ENCODE data around the gene GNS. TPM values are rescaled to one million over a fixed set of nuclear protein-coding genes. Genes with fewer than 3 reads are reported as not detected.

The GNS gene
- total RNA-seq, 2 experiments from 2014 or later = 14.3 to 14.6 TPM

DNA sequence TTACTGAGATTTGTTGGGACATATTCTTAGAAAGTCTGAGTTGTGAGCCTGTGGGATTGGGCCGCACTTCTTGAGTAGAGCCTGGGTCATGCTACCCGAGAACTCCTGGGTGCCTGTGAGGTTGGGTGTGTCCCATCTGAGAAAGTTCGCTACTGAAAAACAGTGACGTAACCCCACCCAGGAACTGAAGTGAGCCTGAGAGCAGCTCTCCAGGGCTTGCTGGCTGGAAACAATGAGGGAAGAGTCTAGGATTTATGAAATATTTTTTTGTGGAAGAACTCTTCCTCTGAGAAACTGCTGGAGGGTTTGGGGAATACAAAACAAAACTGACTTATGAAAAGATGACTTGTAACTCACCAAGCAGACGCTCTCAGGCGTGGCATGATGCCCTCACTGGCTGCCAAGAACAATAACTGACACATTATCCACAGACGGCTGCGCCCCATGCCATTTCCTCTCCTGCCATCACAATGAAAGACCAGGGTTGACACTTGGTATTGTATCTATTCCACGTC lies 79.7 kb downstream of the GNS start:
- DNase-seq = peak; percentile 72
- no peaks in the 10 kb centered on the region for H3K27me3 Mint-ChIP-seq (ENCODE audit: low read depth)
- H3K4me3 Mint-ChIP-seq = peak overlapping the region; percentile 53
- H3K27ac Mint-ChIP-seq = peak overlapping the region; percentile 89
- intact Hi-C loops (cut with micrococcal nuclease) = loop anchor here (1.0 to 5.0 kb wide), 4 partner anchors 15 to 457 kb away; partner anchors contain the start of genes KICS2 and XPOT
- peaks cover 5% of the 10 kb centered on the region for H3K36me3 Mint-ChIP-seq (ENCODE audit: low read depth)
- H3K4me1 Mint-ChIP-seq (ENCODE audit: low read depth) = peaks cover 95% of the 10 kb centered on the region
- H3K9me3 Mint-ChIP-seq = peaks cover 2% of the 10 kb centered on the region
- CTCF ChIA-PET = interaction anchor here (0.6 to 3.2 kb wide), 9 partner anchors 9 to 135 kb away, joined by 3 to 13 read pairs (median 4); partner anchors contain the start of gene RASSF3

DNA sequence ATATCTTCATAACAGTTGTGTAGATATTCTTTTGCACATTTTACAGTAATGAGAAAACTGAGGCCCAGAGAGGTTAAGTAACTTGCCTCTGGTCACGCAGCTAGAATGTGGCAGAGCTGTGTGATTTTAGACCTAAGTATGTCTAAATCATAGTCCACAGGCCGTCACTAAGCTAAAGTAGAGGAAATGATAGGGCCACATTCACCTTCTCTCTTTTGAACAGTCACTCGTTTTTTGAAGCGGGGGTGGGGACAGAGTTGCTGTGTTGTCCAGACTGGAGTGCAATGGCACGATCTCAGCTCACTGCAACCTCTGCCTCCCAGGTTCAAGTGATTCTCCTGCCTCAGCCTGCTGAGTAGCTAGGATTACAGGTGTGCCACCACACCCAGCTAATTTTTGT lies 80.4 kb downstream of the GNS start:
- peak; percentile 45 for DNase-seq
- H3K27ac Mint-ChIP-seq = peak overlapping the region; percentile 89
- H3K27me3 Mint-ChIP-seq (ENCODE audit: low read depth) = no peaks in the 10 kb centered on the region
- H3K4me1 Mint-ChIP-seq (ENCODE audit: low read depth) = peaks cover 95% of the 10 kb centered on the region
- peaks cover 2% of the 10 kb centered on the region for H3K9me3 Mint-ChIP-seq
- H3K4me3 Mint-ChIP-seq = no peak overlapping the region
- intact Hi-C loops (cut with micrococcal nuclease) = loop anchor here (1.0 to 2.0 kb wide), 2 partner anchors 14 to 54 kb away; no protein-coding TSS in a partner anchor
- H3K36me3 Mint-ChIP-seq (ENCODE audit: low read depth) = peaks cover 3% of the 10 kb centered on the region
- CTCF ChIA-PET = interaction anchor here (0.6 to 3.2 kb wide), 7 partner anchors 8 to 134 kb away, joined by 3 to 13 read pairs (median 4); partner anchors contain the start of gene RASSF3

DNA sequence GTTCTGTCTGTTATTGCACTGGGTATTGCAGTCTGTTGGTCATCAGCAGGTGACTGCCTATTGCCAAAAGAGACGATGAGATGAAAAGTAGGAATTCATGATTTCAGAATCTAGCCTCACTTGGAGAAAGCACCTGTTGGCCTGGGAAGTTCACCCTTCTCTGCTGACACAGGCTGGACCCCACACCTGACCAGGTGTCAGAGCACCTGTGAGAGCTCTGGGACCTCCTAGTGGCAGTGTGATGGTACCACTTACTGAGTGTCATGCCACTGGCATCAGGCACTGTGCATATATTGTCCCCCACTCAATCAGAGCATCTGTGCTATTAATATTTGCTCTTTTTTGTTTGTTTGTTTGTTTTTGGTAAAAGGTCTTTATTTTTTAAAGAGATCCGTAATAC lies 81.0 kb downstream of the GNS start:
- no peak overlapping the region for H3K27ac Mint-ChIP-seq
- intact Hi-C loops (cut with micrococcal nuclease) = loop anchor here (2.0 kb wide), 1 partner anchor 13 kb away; no protein-coding TSS in a partner anchor

DNA sequence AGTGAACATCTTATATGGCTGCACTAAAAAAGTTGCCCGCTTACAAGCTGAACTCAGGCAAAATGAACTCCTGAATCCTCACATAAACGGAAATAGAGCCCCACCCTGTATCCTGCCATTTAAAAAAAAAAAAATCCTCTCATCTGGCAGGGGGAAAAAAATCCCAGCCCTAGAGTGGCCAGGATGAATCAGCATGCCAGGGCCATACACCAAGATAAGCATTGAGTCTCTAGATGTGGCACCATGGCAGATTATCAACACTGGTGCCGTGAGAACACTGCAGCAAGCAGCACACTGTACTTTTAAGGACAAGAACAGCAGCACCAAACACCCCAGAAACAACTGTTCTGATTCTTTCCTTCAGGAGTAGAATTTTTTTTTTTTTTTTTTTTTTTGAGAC lies 83.4 kb downstream of the GNS start:
- Mint-ChIP-seq H3K27me3 (ENCODE audit: low read depth) (no peaks in the 10 kb centered on the region), H3K9me3 (no peaks in the 10 kb centered on the region), H3K27ac (peak overlapping the region; percentile 68), H3K4me3 (no peak overlapping the region), H3K4me1 (ENCODE audit: low read depth) (peaks cover 92% of the 10 kb centered on the region), H3K36me3 (ENCODE audit: low read depth) (peaks cover 2% of the 10 kb centered on the region)
- DNase-seq = peak; percentile 35
- CTCF ChIA-PET = no interaction called here
- intact Hi-C loops (cut with micrococcal nuclease) = no loop called here

More for the DNA sequence above, 81.0 kb downstream of the GNS start:
- Mint-ChIP-seq H3K4me1 (ENCODE audit: low read depth) (peaks cover 95% of the 10 kb centered on the region), H3K36me3 (ENCODE audit: low read depth) (no peaks in the 10 kb centered on the region), H3K4me3 (no peak overlapping the region), H3K27me3 (ENCODE audit: low read depth) (no peaks in the 10 kb centered on the region), H3K9me3 (no peaks in the 10 kb centered on the region)
- DNase-seq = no peak
- CTCF ChIA-PET = interaction anchor here (0.6 to 3.2 kb wide), 7 partner anchors 8 to 68 kb away, joined by 3 to 13 read pairs (median 5); partner anchors contain the start of gene RASSF3

DNA sequence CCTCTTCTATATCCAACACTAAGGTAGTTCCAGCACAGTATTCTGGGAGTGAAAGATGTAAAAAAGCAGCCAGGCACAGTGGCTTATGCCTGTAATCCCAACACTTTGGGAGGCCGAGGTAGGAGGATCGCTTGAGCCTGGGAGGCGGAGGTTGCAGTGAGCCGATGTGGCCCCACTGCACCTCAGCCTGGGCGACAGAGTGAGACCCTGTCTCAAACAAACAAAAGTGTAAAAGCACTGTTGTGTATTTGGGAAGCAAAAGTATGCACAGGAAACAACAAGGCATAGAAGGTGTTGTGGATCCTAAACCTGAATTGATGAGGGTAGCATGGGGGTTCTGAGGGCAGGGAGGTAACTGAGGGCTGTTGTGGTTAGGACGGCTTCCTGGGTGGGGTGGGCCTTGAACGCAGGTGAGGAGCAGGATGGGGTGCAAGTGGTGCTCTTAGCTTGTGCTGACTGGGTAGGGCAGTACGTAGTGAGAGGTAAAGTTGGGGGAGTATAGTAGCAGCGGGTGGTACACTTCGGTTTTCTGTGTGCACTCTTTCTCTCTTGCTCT lies 84.8 kb downstream of the GNS start:
- Mint-ChIP-seq H3K4me3 (peak overlapping the region; percentile 11), H3K27me3 (ENCODE audit: low read depth) (no peaks in the 10 kb centered on the region), H3K4me1 (ENCODE audit: low read depth) (peaks cover 92% of the 10 kb centered on the region), H3K27ac (peak overlapping the region; percentile 75), H3K36me3 (ENCODE audit: low read depth) (peaks cover 2% of the 10 kb centered on the region), H3K9me3 (no peaks in the 10 kb centered on the region)
- CTCF ChIA-PET = interaction anchor here (1.3 kb wide), 1 partner anchor 64 kb away, joined by 3 read pairs; no protein-coding TSS in a partner anchor
- intact Hi-C loops (cut with micrococcal nuclease) = no loop called here
- peak; percentile 49 for DNase-seq

DNA sequence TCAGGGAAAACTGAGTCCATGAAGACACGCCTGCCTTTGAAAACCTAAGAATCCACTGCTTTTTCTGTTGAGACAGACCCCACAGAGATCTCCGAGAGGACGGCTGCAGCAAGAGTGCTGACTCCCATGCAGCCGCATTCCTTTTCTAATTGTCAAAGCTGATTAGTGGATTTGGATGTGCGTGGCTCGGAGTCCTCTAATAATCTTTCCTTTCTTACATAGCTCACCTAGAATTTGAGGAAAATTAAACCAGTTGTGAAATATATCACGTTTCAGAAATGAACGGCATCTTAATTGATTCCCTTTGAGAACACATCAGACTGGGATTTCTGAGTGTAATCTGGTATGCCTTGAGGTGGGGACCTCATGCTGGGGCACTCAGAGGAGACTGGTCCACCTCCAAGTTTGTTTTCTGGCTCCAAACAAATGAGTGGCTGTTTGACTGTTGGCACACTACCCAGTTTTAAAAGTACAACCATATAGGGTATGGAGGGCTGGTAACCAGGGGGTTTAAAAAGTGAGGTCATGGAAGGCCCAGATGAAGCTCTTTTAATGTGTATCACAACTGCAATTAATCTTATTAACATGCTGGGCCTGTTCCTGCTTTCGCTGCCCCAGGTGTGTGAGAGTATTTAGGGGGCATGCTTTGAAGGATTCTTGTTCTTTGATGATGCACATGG lies 85.6 kb downstream of the GNS start:
- Mint-ChIP-seq H3K4me1 (ENCODE audit: low read depth) (peaks cover 92% of the 10 kb centered on the region), H3K36me3 (ENCODE audit: low read depth) (peaks cover 2% of the 10 kb centered on the region), H3K9me3 (no peaks in the 10 kb centered on the region), H3K27ac (peak overlapping the region; percentile 75), H3K4me3 (no peak overlapping the region), H3K27me3 (ENCODE audit: low read depth) (no peaks in the 10 kb centered on the region)
- CTCF ChIA-PET = interaction anchor here (1.0 to 1.3 kb wide), 2 partner anchors 10 to 63 kb away, joined by 3 read pairs; no protein-coding TSS in a partner anchor
- intact Hi-C loops (cut with micrococcal nuclease) = no loop called here
- no peak for DNase-seq

DNA sequence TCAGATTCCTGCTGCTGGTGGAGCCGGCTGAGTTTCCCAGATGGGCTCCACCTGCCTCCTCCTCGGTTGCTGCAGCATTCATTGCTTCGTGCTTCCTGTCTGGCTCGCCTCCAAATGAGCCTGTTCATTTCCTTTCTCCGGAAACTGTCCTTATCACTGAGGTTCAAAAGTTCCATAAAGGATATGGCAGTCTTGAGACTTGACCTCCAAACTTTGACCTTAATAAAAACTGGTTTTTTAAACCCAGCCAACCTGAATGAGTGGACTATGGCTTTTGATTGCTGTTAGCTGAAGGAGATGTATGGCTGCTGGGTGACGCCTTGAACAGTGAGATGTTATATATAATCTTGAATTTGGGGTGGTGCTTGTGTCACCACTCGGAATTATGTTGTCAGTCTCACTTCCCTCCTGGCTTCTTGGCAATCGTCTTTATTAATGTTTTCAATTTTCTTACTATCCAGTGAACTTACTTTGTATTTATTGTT lies 86.2 kb downstream of the GNS start:
- Mint-ChIP-seq H3K27me3 (ENCODE audit: low read depth) (no peaks in the 10 kb centered on the region), H3K36me3 (ENCODE audit: low read depth) (peaks cover 2% of the 10 kb centered on the region), H3K4me1 (ENCODE audit: low read depth) (peaks cover 91% of the 10 kb centered on the region), H3K27ac (peak overlapping the region; percentile 75), H3K9me3 (no peaks in the 10 kb centered on the region), H3K4me3 (no peak overlapping the region)
- peak; percentile 62 for DNase-seq
- intact Hi-C loops (cut with micrococcal nuclease) = no loop called here
- CTCF ChIA-PET = interaction anchor here (0.8 to 1.0 kb wide), 2 partner anchors 10 to 123 kb away, joined by 3 read pairs; no protein-coding TSS in a partner anchor

DNA sequence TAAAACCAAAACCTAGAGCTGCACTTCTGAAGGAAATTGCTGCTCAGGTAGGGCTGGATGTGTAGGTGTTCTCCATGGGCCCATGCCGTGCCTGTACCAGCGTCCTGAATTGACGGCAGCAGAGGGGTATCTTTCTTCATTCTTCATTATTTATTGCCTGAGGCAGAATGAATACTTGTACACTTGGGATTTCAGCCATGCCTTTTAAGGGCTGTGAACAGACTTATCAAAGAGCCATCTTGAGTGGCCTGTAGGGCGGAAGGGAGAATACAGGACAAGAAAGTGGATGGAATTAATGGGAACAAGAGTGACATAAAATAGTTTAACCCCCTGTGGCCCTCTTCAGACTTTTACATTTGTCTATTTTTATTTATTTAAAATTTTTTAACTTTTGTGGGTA lies 87.5 kb downstream of the GNS start:
- Mint-ChIP-seq H3K4me3 (peak overlapping the region; percentile 27), H3K27ac (peak overlapping the region; percentile 80), H3K27me3 (ENCODE audit: low read depth) (no peaks in the 10 kb centered on the region), H3K4me1 (ENCODE audit: low read depth) (peaks cover 91% of the 10 kb centered on the region), H3K36me3 (ENCODE audit: low read depth) (peaks cover 2% of the 10 kb centered on the region), H3K9me3 (no peaks in the 10 kb centered on the region)
- intact Hi-C loops (cut with micrococcal nuclease) = no loop called here
- CTCF ChIA-PET = no interaction called here
- no peak for DNase-seq

DNA sequence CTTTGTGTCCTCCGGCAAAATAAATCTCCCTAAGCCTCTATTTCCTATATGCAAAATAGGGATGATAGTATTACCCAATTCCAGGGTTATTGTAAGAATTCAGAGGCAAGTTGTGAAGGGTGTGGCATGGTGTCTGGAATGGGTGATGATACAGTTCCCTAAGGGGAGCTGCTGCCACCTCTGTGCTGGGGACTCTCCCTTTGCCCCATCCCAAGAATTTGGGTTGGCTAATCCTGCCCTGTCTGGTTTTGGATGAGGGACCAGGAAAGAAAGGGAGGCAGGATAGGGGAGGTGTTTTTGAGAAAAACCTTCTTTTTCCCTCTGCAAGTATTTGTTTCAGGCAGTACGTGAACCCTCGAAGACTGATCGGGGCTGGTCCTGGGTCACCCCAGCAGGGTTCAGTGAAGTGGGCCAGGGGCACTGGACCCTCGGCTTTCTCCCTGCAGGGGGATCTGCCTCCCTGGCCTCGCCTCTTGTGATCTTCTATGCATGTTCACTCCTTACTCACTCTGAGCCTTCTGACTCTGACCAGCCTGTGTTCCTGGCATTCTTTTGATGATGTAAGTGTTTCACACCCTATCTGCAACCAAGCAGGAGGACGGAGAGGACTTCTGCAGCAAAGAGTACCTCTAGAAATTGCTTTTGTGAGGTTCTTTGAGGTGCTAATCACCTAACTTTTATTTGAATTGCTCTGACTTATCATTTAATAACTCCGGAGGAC lies 88.1 kb downstream of the GNS start:
- Mint-ChIP-seq H3K9me3 (no peaks in the 10 kb centered on the region), H3K36me3 (ENCODE audit: low read depth) (peaks cover 2% of the 10 kb centered on the region), H3K4me1 (ENCODE audit: low read depth) (peaks cover 92% of the 10 kb centered on the region), H3K4me3 (peak overlapping the region; percentile 27), H3K27me3 (ENCODE audit: low read depth) (no peaks in the 10 kb centered on the region), H3K27ac (peak overlapping the region; percentile 80)
- CTCF ChIA-PET = interaction anchor here (1.0 to 2.4 kb wide), 3 partner anchors 9 to 121 kb away, joined by 3 to 13 read pairs (median 4); no protein-coding TSS in a partner anchor
- DNase-seq = peak; percentile 68
- intact Hi-C loops (cut with micrococcal nuclease) = no loop called here

DNA sequence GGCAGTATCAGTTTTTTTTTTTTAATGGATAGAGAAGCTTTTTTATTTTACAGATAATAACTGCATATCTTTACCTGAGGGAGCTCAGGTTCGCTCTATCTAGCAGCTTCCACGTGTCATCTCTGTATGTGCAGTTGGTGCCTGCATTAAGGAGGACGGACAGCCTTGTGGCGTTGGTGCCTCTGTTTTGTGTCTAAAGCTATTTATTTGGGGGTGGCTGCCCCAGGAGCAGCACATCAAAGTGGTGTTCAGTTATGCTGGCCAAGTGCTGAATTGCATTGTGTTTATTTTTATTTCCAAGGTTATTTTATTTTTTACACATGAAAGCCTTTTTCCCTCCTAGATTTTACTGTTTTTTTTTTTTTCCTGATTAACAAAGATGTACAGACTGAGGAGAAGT lies 89.2 kb downstream of the GNS start:
- CTCF ChIA-PET = interaction anchor here (0.5 to 3.1 kb wide), 12 partner anchors 8 to 1575 kb away, joined by 3 to 14 read pairs (median 4); no protein-coding TSS in a partner anchor
- intact Hi-C loops (cut with micrococcal nuclease) = no loop called here
- peak overlapping the region; percentile 92 for H3K27ac Mint-ChIP-seq

DNA sequence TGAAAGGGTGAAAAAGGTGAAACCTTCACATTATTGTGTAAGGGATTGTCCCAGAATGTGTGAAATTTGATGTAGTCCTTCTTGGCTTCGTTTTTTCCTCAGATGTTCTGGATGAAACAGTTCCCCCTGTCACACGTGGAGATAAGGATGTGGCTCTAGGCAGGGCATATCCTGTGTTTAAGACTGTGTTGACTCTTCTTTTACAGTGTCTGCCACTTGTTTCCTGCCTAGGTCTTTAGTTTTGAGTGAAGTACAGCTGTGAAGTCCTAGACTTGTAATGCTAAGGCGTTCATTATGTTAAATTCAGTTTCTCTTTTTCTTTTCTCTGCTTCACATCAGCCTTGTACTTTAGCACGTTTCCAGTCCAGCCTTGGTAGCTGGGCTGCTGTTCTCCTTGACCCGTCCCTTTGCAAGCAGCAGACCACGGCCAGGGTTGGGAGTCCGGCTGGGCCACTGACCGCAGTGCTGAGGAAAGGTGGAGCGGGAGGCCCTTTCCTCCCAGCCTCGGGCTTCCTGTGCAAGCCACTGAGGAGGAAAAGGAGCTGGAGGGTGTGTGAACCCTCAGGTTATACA lies 89.8 kb downstream of the GNS start:
- Mint-ChIP-seq H3K27me3 (ENCODE audit: low read depth) (no peaks in the 10 kb centered on the region), H3K4me3 (peak overlapping the region; percentile 78), H3K9me3 (no peaks in the 10 kb centered on the region), H3K27ac (peak overlapping the region; percentile 92), H3K36me3 (ENCODE audit: low read depth) (peaks cover 2% of the 10 kb centered on the region), H3K4me1 (ENCODE audit: low read depth) (peaks cover 93% of the 10 kb centered on the region)
- intact Hi-C loops (cut with micrococcal nuclease) = loop anchor here (1.0 to 5.0 kb wide), 5 partner anchors 12 to 1633 kb away; partner anchors contain the start of gene HELB
- DNase-seq = peak; percentile 63
- CTCF ChIA-PET = interaction anchor here (0.5 to 3.1 kb wide), 12 partner anchors 9 to 1574 kb away, joined by 3 to 14 read pairs (median 4); no protein-coding TSS in a partner anchor

More for the DNA sequence above, 89.2 kb downstream of the GNS start:
- DNase-seq = no peak
- no peaks in the 10 kb centered on the region for H3K27me3 Mint-ChIP-seq (ENCODE audit: low read depth)
- H3K4me3 Mint-ChIP-seq = peak overlapping the region; percentile 78
- H3K9me3 Mint-ChIP-seq = no peaks in the 10 kb centered on the region
- peaks cover 2% of the 10 kb centered on the region for H3K36me3 Mint-ChIP-seq (ENCODE audit: low read depth)
- peaks cover 94% of the 10 kb centered on the region for H3K4me1 Mint-ChIP-seq (ENCODE audit: low read depth)

Data from activated naive CD4-positive, alpha-beta T cell treated with anti-CD3 and anti-CD28 coated beads for 36 hours (primary cell).